GM13977 (cell line): ENCODE data around the gene DNAJC5.
"Not testable (repeated sequence)": the region's sequence is repeated elsewhere in the genome, so short reads cannot be mapped to it uniquely, and the experiment has no call there.

Source experiments
- DNase-seq: peaks from one replicate; pipeline ENCODE4 v3.0.0; 2012; ENCODE audit warnings: low spot score
- in situ Hi-C: fragments of 300-500 bp; cut with MboI; formaldehyde crosslinking; loops from one replicate; pipeline ENCODE4 v1.12.0; 2022; ENCODE audit warnings: low sequenced_read_pairs, low pct_unique_long_range_greater_than_20kb, mixed read lengths, inconsistent platforms; ENCODE audit not compliant: unreplicated experiment
- TF ChIP-seq, protein P1 (sequence below): IDR thresholded peaks from 2 replicates; pipeline ENCODE4 v1.5.1; 2012; ENCODE audit warnings: mild to moderate bottlenecking, control low read depth; ENCODE audit not compliant: insufficient read depth; ENCODE audit errors: extremely low read depth, missing control alignments

Gene DNAJC5

GRCh38 chr20:63913768-63914167 lies 18.8 kb downstream of the DNAJC5 start:
- in situ Hi-C loops, result no loop called here
- DNase-seq, result no peak
- TF ChIP-seq, protein P1, sequence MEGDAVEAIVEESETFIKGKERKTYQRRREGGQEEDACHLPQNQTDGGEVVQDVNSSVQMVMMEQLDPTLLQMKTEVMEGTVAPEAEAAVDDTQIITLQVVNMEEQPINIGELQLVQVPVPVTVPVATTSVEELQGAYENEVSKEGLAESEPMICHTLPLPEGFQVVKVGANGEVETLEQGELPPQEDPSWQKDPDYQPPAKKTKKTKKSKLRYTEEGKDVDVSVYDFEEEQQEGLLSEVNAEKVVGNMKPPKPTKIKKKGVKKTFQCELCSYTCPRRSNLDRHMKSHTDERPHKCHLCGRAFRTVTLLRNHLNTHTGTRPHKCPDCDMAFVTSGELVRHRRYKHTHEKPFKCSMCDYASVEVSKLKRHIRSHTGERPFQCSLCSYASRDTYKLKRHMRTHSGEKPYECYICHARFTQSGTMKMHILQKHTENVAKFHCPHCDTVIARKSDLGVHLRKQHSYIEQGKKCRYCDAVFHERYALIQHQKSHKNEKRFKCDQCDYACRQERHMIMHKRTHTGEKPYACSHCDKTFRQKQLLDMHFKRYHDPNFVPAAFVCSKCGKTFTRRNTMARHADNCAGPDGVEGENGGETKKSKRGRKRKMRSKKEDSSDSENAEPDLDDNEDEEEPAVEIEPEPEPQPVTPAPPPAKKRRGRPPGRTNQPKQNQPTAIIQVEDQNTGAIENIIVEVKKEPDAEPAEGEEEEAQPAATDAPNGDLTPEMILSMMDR, result no peak

DNA sequence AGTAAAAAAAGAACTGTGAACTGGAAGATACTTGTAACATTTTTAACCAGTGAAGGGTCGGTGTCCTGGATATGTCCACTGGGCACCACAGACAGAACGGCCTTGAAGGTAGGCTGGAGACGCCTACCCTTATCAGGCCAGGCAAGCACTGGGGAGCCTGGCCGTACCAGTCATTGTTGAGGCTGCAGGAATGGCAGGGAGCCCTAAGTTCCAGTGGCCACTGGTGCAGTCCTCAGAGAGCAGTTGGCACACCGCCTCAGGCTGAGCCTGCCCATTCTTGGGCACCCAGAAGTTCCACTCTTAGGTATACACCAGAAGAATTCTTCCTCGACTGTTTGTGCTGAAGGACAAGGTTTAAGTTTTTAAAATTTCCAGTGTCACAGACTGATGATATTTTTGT lies 20.5 kb downstream of the DNAJC5 start:
- TF ChIP-seq, protein P1, result no peak
- DNase-seq, result no peak

GRCh38 chr20:63916371-63916939 lies 21.5 kb downstream of the DNAJC5 start:
- in situ Hi-C loops, DNase-seq: not testable (repeated sequence)

More for the DNA sequence above, 20.5 kb downstream of the DNAJC5 start:
- in situ Hi-C loops, result no loop called here

DNA sequence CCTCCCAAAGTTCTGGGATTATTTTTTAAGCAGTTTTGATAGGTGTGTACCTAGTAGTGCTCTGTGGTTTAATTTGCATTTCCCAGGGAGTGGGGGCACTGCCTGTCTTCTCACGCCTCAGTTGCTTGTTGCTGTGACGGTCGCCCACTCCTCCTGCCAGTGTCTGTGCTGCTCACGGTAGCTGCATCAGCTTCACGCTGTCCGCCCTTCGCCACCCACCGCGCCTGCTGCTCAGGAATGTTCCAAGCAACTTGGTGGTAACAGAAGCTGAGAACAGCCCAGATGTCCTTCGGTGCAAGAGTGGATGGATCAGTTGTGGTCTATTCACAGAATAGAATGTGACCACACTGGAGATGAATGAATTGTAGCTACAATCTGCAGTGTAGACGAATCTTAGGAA lies 22.9 kb downstream of the DNAJC5 start:
- TF ChIP-seq, protein P1, result no peak
- in situ Hi-C loops, result no loop called here
- no peak for DNase-seq

DNA sequence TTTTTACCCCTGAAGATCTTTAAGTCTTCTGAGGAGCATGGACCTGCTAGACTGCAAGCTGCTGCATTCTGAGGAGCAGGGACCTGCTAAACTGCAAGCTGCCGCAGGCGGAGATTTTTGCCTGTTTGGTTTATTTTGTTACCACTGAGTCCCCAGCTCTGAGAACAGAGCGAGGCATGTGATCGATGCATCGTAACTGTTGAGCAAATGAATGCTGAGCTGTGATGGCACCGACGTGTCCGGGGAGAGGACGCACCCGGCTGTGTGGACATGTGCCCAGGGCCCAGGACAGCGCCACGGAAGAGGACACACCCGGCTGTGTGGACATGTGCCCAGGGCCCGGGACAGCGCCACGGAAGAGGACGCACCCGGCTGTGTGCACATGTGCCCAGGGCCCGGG lies 24.2 kb downstream of the DNAJC5 start:
- no peak for DNase-seq
- in situ Hi-C loops, result no loop called here
- TF ChIP-seq, protein P1, result no peak

GRCh38 chr20:63920226-63920625 lies 25.3 kb downstream of the DNAJC5 start:
- in situ Hi-C loops, result no loop called here
- DNase-seq, result no peak

GRCh38 chr20:63923651-63924050 lies 28.7 kb downstream of the DNAJC5 start:
- TF ChIP-seq, protein P1, result no peak
- in situ Hi-C loops, result no loop called here
- DNase-seq, result no peak

More at GRCh38 chr20:63920226-63920625, 25.3 kb downstream of the DNAJC5 start:
- TF ChIP-seq, protein P1, result no peak
